GM12872 (cell line): ENCODE measurements around the gene BCL3.

Experiments used
- CTCF ChIP-seq: IDR thresholded peaks from 3 replicates; pipeline ENCODE4 v1.5.1; 2011; ENCODE audit warnings: low read depth, mild to moderate bottlenecking, low read length, moderate library complexity; ENCODE audit not compliant: insufficient read depth

Gene BCL3

GRCh38 chr19:44796701-44797115, 48.2 kb downstream of the BCL3 start:
- no peak for TF ChIP-seq CTCF

GRCh38 chr19:44799627-44800346, 51.3 kb downstream of the BCL3 start:
- no peak for TF ChIP-seq CTCF

- peak; percentile 97 for TF ChIP-seq CTCF
These were observed 52.0 kb downstream of the BCL3 start for GRCh38 chr19:44800461-44800860.

- TF ChIP-seq CTCF: no peak
These were observed 55.2 kb downstream of the BCL3 start for GRCh38 chr19:44803442-44804428.

- TF ChIP-seq CTCF: no peak
These were observed 57.8 kb downstream of the BCL3 start for GRCh38 chr19:44806291-44806690.

GRCh38 chr19:44807162-44807561, 58.7 kb downstream of the BCL3 start:
- TF ChIP-seq CTCF: no peak
